Limb (tissue), 2 donors: Measurements from ENCODE around the gene CYTH4.

Source experiments
- DNase-seq, 2 donors: peaks; one replicate each; pipeline ENCODE4 v3.0.0-alpha.2; 2016; ENCODE audit errors: extremely low spot score in 2 of 2

Gene CYTH4

GRCh38 chr22:37329238-37330140 lies 47.2 kb downstream of the CYTH4 start:
- no peak for DNase-seq

- peak in 1 of 2 donors; percentile 72 for DNase-seq
These were observed 48.1 kb downstream of the CYTH4 start for GRCh38 chr22:37330200-37331033.

GRCh38 chr22:37331034-37331428 lies 48.7 kb downstream of the CYTH4 start:
- DNase-seq, result no peak

- no peak for DNase-seq
These were observed 49.7 kb downstream of the CYTH4 start for GRCh38 chr22:37331856-37332536.

DNA sequence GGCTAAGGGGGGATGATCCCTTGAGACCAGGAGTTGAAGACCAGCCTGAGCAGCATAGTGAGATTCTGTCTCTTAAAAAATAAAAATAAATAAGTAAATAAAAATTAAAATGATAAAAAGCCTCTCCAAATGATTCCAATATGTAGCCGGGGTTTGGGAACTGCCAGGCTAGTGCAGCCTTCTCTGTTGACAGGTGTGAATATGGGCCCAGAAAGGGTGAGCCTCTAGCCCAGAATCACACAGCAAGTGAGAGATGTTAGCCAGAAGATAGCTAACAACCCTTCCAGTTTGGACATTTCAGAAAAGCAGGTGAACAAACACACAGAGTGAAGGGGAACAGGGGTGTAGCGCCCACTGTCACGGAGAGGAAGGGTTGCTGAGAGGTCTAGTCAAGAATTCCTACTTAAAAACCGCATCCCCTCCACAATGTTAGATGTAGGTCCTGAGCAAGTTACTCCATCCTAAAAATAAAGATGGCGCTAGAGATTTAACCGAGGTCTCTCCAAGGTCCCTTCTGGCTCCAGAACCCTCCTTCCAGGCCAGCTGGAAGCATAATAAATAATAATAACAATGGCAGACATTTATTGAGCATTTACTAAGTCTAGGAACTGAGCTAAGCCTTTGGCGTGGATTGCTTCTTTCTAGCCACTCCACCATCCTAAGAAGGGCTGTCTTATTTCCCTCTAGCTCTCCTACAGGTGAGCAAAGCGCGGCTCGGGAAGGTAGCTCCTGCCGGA lies 51.6 kb downstream of the CYTH4 start:
- DNase-seq, result no peak

DNA sequence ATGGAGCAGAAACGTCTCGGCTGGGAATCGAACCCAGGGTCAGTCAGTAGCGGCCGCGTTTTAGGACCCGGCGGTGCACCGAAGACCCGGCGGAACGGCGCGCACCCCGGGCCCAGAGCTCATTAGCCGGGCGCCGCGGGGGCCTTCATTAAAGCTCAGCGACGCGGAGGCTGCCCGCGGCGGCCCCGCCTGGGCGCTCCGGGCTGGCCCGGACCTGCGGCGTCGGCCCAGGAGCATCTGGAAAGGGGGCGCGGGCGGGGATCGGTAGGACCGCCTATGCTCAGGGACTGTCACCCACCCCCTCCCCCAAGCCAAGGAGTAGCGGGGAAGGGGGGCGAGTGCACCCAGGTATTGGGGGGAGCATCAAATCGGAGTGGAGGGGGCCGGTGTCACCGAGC lies 52.2 kb downstream of the CYTH4 start:
- DNase-seq, result no peak

GRCh38 chr22:37334859-37335805 lies 52.8 kb downstream of the CYTH4 start:
- peak in 1 of 2 donors; percentile 55 for DNase-seq

DNA sequence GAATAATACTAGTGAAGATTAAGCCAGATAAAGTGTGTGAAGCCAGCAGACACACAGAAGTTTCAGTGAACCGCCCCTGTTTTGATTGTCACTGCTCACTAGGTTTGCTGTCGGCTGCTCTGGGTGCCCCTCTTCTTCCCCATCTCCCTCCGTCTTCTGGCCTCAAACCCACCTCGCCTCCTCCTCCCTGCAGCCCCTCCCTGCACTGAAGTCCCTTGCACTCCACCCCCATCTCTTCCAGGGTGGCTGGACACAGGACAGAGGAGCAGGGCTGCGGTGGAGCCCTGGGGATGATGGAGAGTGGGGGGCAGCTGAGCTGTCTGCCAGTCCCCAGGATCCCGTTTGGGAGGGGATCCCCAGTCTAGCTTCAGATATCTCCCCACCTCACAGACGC lies 53.5 kb downstream of the CYTH4 start:
- no peak for DNase-seq

DNA sequence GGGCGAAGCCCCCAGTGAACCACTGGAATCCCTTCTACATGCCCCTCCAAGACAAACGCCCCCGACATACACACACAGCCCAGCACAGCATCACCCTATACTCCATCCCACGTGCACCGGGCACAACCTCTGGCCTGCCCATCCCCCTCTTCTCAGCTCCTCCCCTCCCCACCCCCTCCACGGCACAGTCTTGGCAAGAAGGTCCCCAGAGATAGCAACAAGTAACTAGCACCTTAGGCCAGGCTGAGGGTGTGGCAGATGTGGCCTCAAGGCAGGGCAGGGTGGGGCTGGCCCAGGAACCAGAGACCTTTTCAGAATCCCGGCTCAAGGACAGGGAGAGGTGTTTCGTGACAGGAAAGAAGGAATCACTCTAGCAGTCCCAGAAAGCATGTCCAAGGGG lies 54.3 kb downstream of the CYTH4 start:
- DNase-seq, result no peak

GRCh38 chr22:37337204-37337943 lies 55.1 kb downstream of the CYTH4 start:
- DNase-seq, result no peak

GRCh38 chr22:37338539-37339246 lies 56.4 kb downstream of the CYTH4 start:
- DNase-seq, result no peak

DNA sequence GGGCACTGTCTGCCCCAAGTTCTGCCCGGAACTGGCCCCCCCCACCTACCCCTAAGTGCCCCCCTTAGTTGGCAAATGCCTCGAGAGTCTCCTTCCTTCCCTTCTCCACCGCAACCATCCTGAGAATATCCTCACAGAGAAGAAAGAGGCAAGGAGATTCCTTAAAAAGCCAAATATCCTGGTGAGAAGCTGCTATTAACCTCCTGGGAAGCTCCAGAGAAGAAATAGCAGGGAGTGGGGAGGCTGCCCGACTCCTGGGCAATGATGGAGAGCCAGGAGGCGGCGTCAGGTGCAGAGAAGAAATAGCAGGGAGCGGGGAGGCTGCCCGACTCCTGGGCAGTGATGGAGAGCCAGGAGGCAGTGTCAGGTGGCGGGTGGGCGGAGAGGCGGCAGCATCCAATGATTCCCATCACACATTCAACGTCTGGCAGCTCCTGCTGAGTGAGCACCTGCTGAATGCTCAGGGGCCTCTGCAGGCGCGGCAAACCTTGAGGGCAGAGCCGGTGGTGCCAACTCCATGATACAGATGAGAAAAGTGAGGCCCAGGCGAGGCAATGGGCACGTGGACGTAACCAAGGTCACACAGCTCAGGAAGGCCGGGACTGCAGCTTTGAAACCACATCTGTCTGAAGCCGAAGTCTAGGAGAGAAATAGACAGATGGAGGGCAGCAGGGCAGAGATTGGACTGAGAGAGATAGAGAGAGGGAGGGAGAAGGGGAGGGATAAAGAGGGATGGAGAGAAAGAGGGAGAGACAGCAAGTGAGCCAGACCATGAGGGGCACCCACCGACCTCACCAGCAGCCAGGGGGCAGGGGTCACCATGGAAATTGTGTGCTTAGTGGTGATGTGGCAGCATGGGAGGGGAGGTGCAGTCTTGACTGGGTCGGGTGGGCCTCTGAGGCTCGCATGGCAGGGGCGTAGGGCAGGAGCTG lies 58.3 kb downstream of the CYTH4 start:
- no peak for DNase-seq

DNA sequence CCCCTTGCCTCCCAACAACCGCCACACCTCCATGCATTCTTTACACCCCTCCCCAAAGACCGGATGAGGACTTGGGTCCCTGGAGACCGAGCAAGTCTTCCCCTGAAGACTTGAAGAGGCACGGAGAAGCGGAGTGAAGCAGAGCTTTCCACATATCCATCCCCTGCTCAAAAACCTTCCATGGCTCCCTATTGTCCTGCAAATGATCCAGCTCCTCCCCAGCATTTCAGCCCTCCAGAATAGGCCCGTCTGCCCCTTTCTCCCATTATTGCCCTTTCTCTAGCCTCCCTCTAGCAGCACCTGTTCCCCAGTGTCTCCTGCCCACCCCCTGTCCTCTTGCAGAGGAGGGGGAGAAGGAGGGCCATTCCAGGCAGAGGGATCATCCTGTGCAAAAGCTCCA lies 59.8 kb downstream of the CYTH4 start:
- DNase-seq, result no peak

DNA sequence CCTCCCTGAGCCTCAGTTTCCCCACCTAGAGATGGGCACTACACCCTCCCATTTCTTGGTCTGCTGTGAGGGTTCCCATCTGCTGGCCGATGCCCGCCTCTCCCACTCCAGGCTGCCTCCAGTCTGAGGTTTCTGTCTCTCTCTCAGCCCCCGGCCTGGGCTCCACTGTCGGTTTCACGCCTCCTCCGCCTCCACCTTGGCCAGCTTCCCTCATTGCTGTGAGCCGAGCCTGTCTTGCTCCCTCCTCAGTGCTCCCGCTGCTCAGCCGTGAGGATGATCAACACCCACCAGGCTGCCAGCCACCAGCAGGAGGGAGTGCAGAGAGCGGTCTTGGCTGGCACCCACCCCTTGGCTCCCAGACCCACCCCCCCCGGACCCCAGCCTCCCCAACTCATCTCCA lies 61.0 kb downstream of the CYTH4 start:
- no peak for DNase-seq

- no peak for DNase-seq
These were observed 61.8 kb downstream of the CYTH4 start for GRCh38 chr22:37343863-37344734.

- no peak for DNase-seq
These were observed 62.6 kb downstream of the CYTH4 start for GRCh38 chr22:37344735-37345449.
